Fibroblast of skin of right quadriceps (primary cell): ENCODE measurements around the gene RRBP1.
A peak's percentile ranks its signal among the peaks of the same experiment; 100 is the strongest.
"Not testable (repeated sequence)": the region's sequence is repeated elsewhere in the genome, so short reads cannot be mapped to it uniquely, and the experiment has no call there.

Experiments used
- DNase-seq: peaks from one replicate; pipeline ENCODE4 v3.0.0-alpha.2; 2013

The RRBP1 gene

GRCh38 chr20:17659801-17660200 is 22.2 kb downstream of the RRBP1 start:
- no peak for DNase-seq

GRCh38 chr20:17659344-17659743 is 22.7 kb downstream of the RRBP1 start:
- DNase-seq, result not testable (repeated sequence)

- no peak for DNase-seq
These were observed 23.4 kb downstream of the RRBP1 start for GRCh38 chr20:17658648-17658993.

- no peak for DNase-seq
These were observed 24.0 kb downstream of the RRBP1 start for GRCh38 chr20:17657898-17658647.

- no peak for DNase-seq
These were observed 24.8 kb downstream of the RRBP1 start for GRCh38 chr20:17657079-17657825.

GRCh38 chr20:17655865-17656479 is 26.1 kb downstream of the RRBP1 start:
- DNase-seq, result no peak

- peak; percentile 36 for DNase-seq
These were observed 26.8 kb downstream of the RRBP1 start for GRCh38 chr20:17655286-17655651.

- peak; percentile 57 for DNase-seq
These were observed 27.3 kb downstream of the RRBP1 start for GRCh38 chr20:17654649-17655285.

- DNase-seq, result no peak
These were observed 28.0 kb downstream of the RRBP1 start for GRCh38 chr20:17653835-17654648.

GRCh38 chr20:17652411-17652810 is 29.6 kb downstream of the RRBP1 start:
- no peak for DNase-seq

- DNase-seq, result no peak
These were observed 30.2 kb downstream of the RRBP1 start for GRCh38 chr20:17651760-17652388.

GRCh38 chr20:17651129-17651759 is 30.8 kb downstream of the RRBP1 start:
- DNase-seq, result peak; percentile 46

GRCh38 chr20:17650301-17651128 is 31.5 kb downstream of the RRBP1 start:
- DNase-seq, result no peak

GRCh38 chr20:17648791-17649730 is 33.0 kb downstream of the RRBP1 start:
- no peak for DNase-seq

- no peak for DNase-seq
These were observed 33.8 kb downstream of the RRBP1 start for GRCh38 chr20:17648315-17648646.

GRCh38 chr20:17647391-17648314 is 34.4 kb downstream of the RRBP1 start:
- DNase-seq, result no peak

GRCh38 chr20:17646961-17647301 is 35.1 kb downstream of the RRBP1 start:
- no peak for DNase-seq

GRCh38 chr20:17646209-17646960 is 35.7 kb downstream of the RRBP1 start:
- DNase-seq, result no peak
